ENCODE results near the gene SH3PXD2A. TPM values are rescaled to one million over a fixed set of nuclear protein-coding genes. Genes with fewer than 3 reads are reported as not detected.

The SH3PXD2A gene
- total and polyA plus RNA-seq, 10 of the 15 experiments (the other 5 are each of a cell fraction or from before 2014, with no cell fraction given) = 0.63 to 14.0 (median 4.4) TPM

DNA sequence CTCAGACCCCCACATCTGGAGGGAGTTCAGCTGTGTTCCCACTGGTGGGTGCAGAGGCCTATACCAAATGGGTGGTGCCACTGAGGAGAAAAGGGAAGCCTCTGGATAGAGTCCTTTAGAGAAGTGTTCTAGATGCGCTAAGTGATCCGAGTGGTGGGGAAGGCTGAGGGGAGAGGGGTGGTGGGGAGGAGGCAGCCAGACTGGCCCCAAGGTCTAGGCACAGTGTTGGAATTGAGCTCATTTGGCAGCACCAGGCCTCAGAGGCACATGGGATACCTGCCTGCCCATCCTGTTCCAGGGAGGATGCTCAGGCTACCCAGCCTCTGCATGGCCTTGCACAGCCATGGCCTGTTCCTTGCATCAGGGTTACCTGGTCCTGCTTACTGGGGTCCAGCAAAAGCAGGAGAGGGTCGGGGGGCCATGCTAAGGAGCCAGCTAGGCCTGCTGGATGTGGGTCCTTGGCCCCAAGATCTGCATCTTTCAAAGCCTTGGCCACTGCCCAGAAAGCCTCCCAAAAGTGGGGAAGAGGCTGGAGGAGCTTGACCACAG lies 262.3 kb downstream of the SH3PXD2A start:
- intact Hi-C loops (cut with micrococcal nuclease; ENCODE audit: unreplicated experiment) = loop anchor here (5.0 to 10.0 kb wide), 2 partner anchors 91 to 178 kb away; no protein-coding TSS in a partner anchor

More for the DNA sequence above, 262.3 kb downstream of the SH3PXD2A start:
- Histone ChIP-seq H4K20me1 (ENCODE audit: control insufficient read depth, insufficient read depth) (no peaks in the 10 kb centered on the region), H3K27ac (ENCODE audit: control insufficient read depth, insufficient read depth) (no peak overlapping the region), H3K9ac (ENCODE audit: control insufficient read depth, insufficient read depth, low read length) (no peak overlapping the region), H3K4me1 (ENCODE audit: control insufficient read depth, insufficient read depth, low read length) (no peaks in the 10 kb centered on the region), H3K4me3 (no peak overlapping the region), H2AFZ (ENCODE audit: control insufficient read depth, low read depth, low read length) (no peak overlapping the region), H3K27me3 (replicated peaks in 1 of 2; ENCODE audit: control insufficient read depth in 2 of 2, insufficient read depth in 2 of 2, low read length in 1 of 2) (no peaks in the 10 kb centered on the region), H3K9me3 (replicated peaks; ENCODE audit: control insufficient read depth, insufficient read depth, low read length) (no peaks in the 10 kb centered on the region), H3K4me2 (ENCODE audit: control insufficient read depth, insufficient read depth) (no peak overlapping the region), H3K36me3 (ENCODE audit: control insufficient read depth in 2 of 2, insufficient read depth in 2 of 2, low read length in 1 of 2) (no peaks in the 10 kb centered on the region; a peak in 1 of 4 replicates), H3K79me2 (ENCODE audit: control insufficient read depth, insufficient read depth, low read length) (no peaks in the 10 kb centered on the region)
- SMC1A ChIA-PET (ENCODE audit: uncharacterized antibody, unreplicated experiment) = interaction anchor here (0.7 to 1.6 kb wide), 5 partner anchors 93 to 177 kb away, joined by 3 to 5 read pairs (median 4); no protein-coding TSS in a partner anchor
- 63% methylated on average over 3 of the region's 3 CpGs for WGBS (ENCODE audit: insufficient coverage, insufficient replicate concordance, low lambda C conversion rate, missing lambda C conversion rate)
- TF ChIP-seq BHLHE40 (IDR thresholded peaks at IDR 0.05; ENCODE audit: borderline replicate concordance in 1 of 2, low read depth in 2 of 2, low read length in 1 of 2) (no peak), FOXK2 (IDR thresholded peaks at IDR 0.05) (no peak), TARDBP (IDR thresholded peaks at IDR 0.05; ENCODE audit: borderline replicate concordance) (no peak), GABPA (IDR thresholded peaks at IDR 0.05; ENCODE audit: low read depth) (no peak), CREM (IDR thresholded peaks at IDR 0.05; ENCODE audit: low read depth) (no peak), RUNX3 (IDR thresholded peaks at IDR 0.05; ENCODE audit: low read length) (no peak), ATF3 (IDR thresholded peaks at IDR 0.05; ENCODE audit: borderline replicate concordance, extremely low read depth, low read depth, low read length) (no peak), WRNIP1 (IDR thresholded peaks at IDR 0.05; ENCODE audit: borderline replicate concordance, low read depth, low read length) (no peak), IKZF2 (IDR thresholded peaks at IDR 0.05) (no peak), SPI1 (IDR thresholded peaks at IDR 0.05; ENCODE audit: borderline replicate concordance, insufficient read depth, low read depth, low read length) (no peak), POLR2A (IDR thresholded peaks at IDR 0.05; ENCODE audit: low read depth, low read length) (no peak), RFX5 (IDR thresholded peaks at IDR 0.05; ENCODE audit: low read depth, low read length) (no peak), FOXM1 (IDR thresholded peaks at IDR 0.05; ENCODE audit: low read depth, low read length) (no peak), TAF1 (IDR thresholded peaks at IDR 0.05; ENCODE audit: borderline replicate concordance, low read depth, low read length) (no peak), HDAC6 (IDR thresholded peaks at IDR 0.05; ENCODE audit: unreplicated experiment) (no peak), NFYA (IDR thresholded peaks at IDR 0.05; ENCODE audit: borderline replicate concordance, low read depth, low read length) (no peak), ZNF274 (IDR thresholded peaks at IDR 0.05; ENCODE audit: insufficient read depth, insufficient read length) (no peak), NR2C1 (IDR thresholded peaks at IDR 0.05) (no peak), ZNF217 (IDR thresholded peaks at IDR 0.05) (no peak)
- TF ChIP-seq, protein P1, sequence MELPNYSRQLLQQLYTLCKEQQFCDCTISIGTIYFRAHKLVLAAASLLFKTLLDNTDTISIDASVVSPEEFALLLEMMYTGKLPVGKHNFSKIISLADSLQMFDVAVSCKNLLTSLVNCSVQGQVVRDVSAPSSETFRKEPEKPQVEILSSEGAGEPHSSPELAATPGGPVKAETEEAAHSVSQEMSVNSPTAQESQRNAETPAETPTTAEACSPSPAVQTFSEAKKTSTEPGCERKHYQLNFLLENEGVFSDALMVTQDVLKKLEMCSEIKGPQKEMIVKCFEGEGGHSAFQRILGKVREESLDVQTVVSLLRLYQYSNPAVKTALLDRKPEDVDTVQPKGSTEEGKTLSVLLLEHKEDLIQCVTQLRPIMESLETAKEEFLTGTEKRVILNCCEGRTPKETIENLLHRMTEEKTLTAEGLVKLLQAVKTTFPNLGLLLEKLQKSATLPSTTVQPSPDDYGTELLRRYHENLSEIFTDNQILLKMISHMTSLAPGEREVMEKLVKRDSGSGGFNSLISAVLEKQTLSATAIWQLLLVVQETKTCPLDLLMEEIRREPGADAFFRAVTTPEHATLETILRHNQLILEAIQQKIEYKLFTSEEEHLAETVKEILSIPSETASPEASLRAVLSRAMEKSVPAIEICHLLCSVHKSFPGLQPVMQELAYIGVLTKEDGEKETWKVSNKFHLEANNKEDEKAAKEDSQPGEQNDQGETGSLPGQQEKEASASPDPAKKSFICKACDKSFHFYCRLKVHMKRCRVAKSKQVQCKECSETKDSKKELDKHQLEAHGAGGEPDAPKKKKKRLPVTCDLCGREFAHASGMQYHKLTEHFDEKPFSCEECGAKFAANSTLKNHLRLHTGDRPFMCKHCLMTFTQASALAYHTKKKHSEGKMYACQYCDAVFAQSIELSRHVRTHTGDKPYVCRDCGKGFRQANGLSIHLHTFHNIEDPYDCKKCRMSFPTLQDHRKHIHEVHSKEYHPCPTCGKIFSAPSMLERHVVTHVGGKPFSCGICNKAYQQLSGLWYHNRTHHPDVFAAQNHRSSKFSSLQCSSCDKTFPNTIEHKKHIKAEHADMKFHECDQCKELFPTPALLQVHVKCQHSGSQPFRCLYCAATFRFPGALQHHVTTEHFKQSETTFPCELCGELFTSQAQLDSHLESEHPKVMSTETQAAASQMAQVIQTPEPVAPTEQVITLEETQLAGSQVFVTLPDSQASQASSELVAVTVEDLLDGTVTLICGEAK (IDR thresholded peaks at IDR 0.05; ENCODE audit: borderline replicate concordance) = no peak
- in situ Hi-C loops (cut with MboI) = no loop called here
- ATAC-seq = peak; percentile 16
- POLR2A ChIA-PET = no interaction called here
- CTCF ChIA-PET = interaction anchor here (0.6 to 1.9 kb wide), 26 partner anchors 11 to 277 kb away, joined by 3 to 13 read pairs (median 4); partner anchors contain the start of gene NEURL1
- no peak for FAIRE-seq
- RAD21 ChIA-PET (ENCODE audit: unreplicated experiment) = interaction anchor here (0.6 to 1.9 kb wide), 7 partner anchors 83 to 176 kb away, joined by 3 to 10 read pairs (median 4); no protein-coding TSS in a partner anchor
- BruUV-seq (replicated peaks) = no TSS peak
- DNase-seq (ENCODE audit: low read depth, low spot score) = no peak

Data from GM12878 (cell line).